AG09319 (cell line): Measurements from ENCODE around the gene PDIK1L.

Source experiments
- DNase-seq: peaks from one replicate; pipeline ENCODE4 v3.0.0-alpha.2; 2010; ENCODE audit warnings: low read depth; ENCODE audit errors: extremely low read depth
- TF ChIP-seq, protein P1 (sequence below): IDR thresholded peaks from 2 replicates; pipeline ENCODE4 v1.5.1; 2011; ENCODE audit warnings: low read depth, mild to moderate bottlenecking, inconsistent platforms, low read length, moderate library complexity

Gene PDIK1L

GRCh38 chr1:26159743-26160039 is 48.1 kb downstream of the PDIK1L start:
- no peak for DNase-seq
- TF ChIP-seq, protein P1, sequence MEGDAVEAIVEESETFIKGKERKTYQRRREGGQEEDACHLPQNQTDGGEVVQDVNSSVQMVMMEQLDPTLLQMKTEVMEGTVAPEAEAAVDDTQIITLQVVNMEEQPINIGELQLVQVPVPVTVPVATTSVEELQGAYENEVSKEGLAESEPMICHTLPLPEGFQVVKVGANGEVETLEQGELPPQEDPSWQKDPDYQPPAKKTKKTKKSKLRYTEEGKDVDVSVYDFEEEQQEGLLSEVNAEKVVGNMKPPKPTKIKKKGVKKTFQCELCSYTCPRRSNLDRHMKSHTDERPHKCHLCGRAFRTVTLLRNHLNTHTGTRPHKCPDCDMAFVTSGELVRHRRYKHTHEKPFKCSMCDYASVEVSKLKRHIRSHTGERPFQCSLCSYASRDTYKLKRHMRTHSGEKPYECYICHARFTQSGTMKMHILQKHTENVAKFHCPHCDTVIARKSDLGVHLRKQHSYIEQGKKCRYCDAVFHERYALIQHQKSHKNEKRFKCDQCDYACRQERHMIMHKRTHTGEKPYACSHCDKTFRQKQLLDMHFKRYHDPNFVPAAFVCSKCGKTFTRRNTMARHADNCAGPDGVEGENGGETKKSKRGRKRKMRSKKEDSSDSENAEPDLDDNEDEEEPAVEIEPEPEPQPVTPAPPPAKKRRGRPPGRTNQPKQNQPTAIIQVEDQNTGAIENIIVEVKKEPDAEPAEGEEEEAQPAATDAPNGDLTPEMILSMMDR, result no peak

GRCh38 chr1:26160527-26161414 is 49.1 kb downstream of the PDIK1L start:
- TF ChIP-seq, protein P1, result no peak
- DNase-seq, result no peak

GRCh38 chr1:26161415-26162219 is 50.0 kb downstream of the PDIK1L start:
- TF ChIP-seq, protein P1, result no peak; the same call in 1 of the 2 replicates
- no peak for DNase-seq

- no peak for DNase-seq
- TF ChIP-seq, protein P1, result no peak
Observed at GRCh38 chr1:26162220-26162709, 50.6 kb downstream of the PDIK1L start.

- DNase-seq, result no peak
- TF ChIP-seq, protein P1, result no peak
Observed at GRCh38 chr1:26163684-26164035, 52.0 kb downstream of the PDIK1L start.

DNA sequence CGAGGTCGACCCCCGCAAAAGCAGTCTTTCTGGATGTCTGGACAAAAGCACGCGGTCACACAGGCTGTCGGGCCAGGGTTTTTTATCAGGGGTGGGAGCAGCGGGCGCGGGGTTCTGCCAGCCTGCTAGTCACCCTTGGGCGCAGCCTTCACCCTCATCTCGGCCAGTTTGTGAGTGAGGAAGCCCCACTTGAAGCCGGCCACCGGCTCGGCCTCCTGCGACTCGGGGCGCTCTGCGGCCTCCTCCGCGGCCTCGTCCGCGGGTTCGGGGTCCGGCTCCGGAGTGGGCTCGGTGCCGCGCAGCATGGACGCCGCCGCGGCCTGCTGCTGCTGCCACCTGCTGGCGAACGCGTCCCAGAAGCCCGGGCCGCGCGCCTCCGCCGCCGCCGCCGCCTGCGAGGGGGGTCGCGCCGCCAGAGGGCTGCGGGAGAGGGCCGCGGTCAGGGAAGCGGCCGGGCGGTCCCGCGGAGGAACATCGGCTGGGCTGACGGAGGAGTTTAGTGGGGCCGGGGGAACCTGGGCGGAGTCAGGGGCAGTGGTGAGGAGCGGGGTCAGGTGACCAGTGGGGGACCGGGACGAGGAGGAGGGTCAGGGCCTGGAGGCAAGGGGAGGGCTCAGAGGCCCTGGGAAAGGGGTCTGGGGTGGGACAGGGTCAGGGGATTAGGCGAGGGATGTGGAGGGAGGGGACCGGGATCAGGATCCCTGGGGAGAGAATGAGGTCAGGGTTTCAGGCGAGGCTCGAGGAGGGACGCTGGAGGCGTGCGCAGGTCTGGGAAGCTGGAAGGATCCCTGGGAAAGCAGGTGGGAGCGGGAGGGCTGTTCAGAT is 52.6 kb downstream of the PDIK1L start:
- DNase-seq, result no peak
- TF ChIP-seq, protein P1, result peak; percentile 34
